ENCODE results near the gene MIPEP.

MIPEP gene

GRCh38 chr13:23701186-23701585, 188.0 kb downstream of the MIPEP start (continued):
- TF ChIP-seq ZSCAN5A (tag by site-specific recombination; IDR thresholded peaks at IDR 0.05), result no peak
- TF ChIP-seq ZNF544 (tag by site-specific recombination; IDR thresholded peaks at IDR 0.05), result no peak
- no peak for TF ChIP-seq ZNF426 (tag by site-specific recombination; IDR thresholded peaks at IDR 0.05)
- no peak for TF ChIP-seq ZNF133 (tag by site-specific recombination; IDR thresholded peaks at IDR 0.05)

GRCh38 chr13:23699271-23699670, 189.9 kb downstream of the MIPEP start:
- no peaks in the 10 kb centered on the region for H3K4me1 ChIP-seq (ENCODE audit: control insufficient read depth, insufficient read depth, low read length)
- H3K9me3 ChIP-seq (ENCODE audit: control insufficient read depth, insufficient read depth, low read depth, low read length), result no peaks in the 10 kb centered on the region
- TF ChIP-seq BCL11A (tag by site-specific recombination; IDR thresholded peaks at IDR 0.05; ENCODE audit: low read depth) (no peak), SP2 (tag by site-specific recombination; IDR thresholded peaks at IDR 0.05) (no peak), ZNF169 (tag by site-specific recombination; IDR thresholded peaks at IDR 0.05) (no peak), ZNF10 (tag by site-specific recombination; IDR thresholded peaks at IDR 0.05) (no peak), ZNF350 (tag by site-specific recombination; IDR thresholded peaks at IDR 0.05) (no peak), ZBTB11 (tag by site-specific recombination; conservative IDR thresholded peaks at IDR 0.05; ENCODE audit: low read depth) (no peak), BCL11B (tag by site-specific recombination; IDR thresholded peaks at IDR 0.05; ENCODE audit: low read depth) (no peak), ZNF239 (tag by site-specific recombination; IDR thresholded peaks at IDR 0.05) (no peak), ZBTB49 (tag by site-specific recombination; IDR thresholded peaks at IDR 0.05; ENCODE audit: low read depth) (no peak), ZNF768 (tag by site-specific recombination; IDR thresholded peaks at IDR 0.05) (no peak), ZNF48 (tag by site-specific recombination; IDR thresholded peaks at IDR 0.05) (no peak), ZSCAN18 (tag by site-specific recombination; IDR thresholded peaks at IDR 0.05) (no peak), ZNF843 (tag by site-specific recombination; IDR thresholded peaks at IDR 0.05) (no peak), ZNF433 (tag by site-specific recombination; IDR thresholded peaks at IDR 0.05; ENCODE audit: low read depth) (no peak), ZFP69B (tag by site-specific recombination; IDR thresholded peaks at IDR 0.05) (no peak), ZNF623 (tag by site-specific recombination; IDR thresholded peaks at IDR 0.05) (no peak), ZNF398 (tag by site-specific recombination; IDR thresholded peaks at IDR 0.05) (no peak), ZNF692 (tag by site-specific recombination; IDR thresholded peaks at IDR 0.05) (no peak), ZNF660 (tag by site-specific recombination; IDR thresholded peaks at IDR 0.05) (no peak), ZNF211 (tag by site-specific recombination; IDR thresholded peaks at IDR 0.05; ENCODE audit: low read depth) (no peak)
- ChIA-PET POLR2A (no interaction called here), CTCF (no interaction called here)
- H3K4me3 ChIP-seq (ENCODE audit: low read depth, low read length), result no peak overlapping the region
- no peaks in the 10 kb centered on the region for H3K36me3 ChIP-seq (ENCODE audit: control insufficient read depth in 2 of 2, insufficient read depth in 1 of 2, low read length in 2 of 2)
- H3K27ac ChIP-seq (ENCODE audit: extremely low read depth, low read depth, low read length), result no peak overlapping the region

Measured in HEK293 (cell line).